GM03348 (cell line): ENCODE data around the gene CR1L.
"Not testable (repeated sequence)": the region's sequence is repeated elsewhere in the genome, so short reads cannot be mapped to it uniquely, and the experiment has no call there.

Experiments
- DNase-seq: peaks from one replicate; pipeline ENCODE4 v3.0.0; 2012; ENCODE audit warnings: low spot score

The CR1L gene

DNA sequence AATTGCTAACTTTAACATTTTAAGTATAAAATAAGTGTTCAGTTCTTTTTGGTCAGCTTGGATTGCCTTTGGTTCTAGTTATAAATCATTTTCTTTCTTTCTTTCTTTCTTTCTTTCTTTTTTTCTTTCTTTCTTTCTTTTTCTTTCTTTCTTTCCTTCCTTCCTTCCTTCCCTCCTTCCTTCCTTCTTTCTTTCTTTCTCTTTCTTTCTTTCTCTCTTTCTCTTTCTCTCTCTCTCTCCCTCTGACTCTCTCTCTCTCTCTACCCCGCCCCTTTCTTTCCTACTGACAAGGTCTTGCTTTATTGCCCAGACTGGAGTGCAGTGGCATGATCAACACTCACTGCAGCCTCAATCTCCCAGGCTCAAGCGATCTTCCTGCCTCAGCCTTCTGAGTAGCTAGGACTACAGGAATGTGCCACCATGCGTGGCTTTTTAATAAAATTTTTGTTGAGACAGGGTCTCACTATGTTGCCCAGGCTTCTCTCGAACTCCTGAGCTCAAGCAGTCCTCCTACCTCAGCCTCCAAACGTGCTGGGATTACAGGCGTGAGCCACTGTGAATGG, 38.0 kb downstream of the CR1L start:
- DNase-seq = not testable (repeated sequence)

DNA sequence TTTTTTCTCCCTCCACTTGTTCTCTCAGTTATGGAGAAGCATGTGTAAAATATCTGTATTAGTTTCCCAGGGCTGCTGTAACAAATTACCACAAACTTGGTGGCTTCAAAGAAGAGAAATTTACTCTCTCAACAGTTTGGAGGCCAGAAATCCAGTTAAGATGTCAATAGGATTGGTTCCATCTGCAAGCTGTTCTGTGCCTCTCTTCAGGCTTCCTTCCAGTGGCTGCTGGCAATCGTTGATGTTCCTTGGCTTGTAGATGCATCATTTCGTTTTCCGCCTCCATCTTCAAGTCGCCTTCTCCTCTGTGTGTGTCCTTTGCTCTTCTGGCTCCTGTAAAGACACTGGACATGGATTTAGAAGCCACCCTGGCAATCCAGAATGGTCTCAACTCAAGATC, 45.6 kb downstream of the CR1L start:
- not testable (repeated sequence) for DNase-seq

DNA sequence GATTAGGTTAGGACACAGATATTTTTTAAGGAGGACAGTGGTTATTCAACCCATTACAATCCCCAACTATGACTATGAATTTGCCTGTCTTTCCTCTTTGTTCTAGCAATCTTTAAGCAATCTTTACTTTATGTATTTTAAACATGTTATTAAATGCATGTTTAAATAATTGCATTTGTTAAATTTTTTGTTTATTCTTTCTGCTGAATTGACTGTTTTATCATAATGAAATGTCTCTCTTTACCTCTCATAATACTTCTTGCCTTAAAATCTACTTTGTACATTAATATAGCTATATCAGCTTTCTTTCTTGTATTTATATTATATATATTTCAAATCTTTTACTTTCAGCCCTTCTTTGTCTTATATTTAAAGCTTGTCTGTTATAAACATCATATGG, 46.1 kb downstream of the CR1L start:
- DNase-seq = no peak

DNA sequence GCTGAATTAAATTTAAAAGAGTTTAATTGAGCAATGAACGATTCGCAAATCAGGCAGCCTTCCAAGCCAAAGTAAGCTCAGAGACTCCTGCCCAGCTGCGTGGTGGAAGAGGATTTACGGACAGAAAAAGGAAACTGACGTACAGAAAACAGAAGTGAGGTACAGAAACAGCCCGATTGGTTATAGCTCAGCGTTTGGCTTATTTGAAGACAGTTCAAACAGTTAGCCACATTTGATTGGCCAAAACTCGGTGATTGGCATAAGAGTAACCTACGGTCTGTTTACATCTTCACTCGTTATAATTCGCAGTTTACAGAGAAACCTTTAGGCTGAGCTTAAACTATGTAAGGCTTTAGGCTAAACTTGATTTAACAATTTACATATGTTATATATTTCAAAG, 46.9 kb downstream of the CR1L start:
- no peak for DNase-seq

DNA sequence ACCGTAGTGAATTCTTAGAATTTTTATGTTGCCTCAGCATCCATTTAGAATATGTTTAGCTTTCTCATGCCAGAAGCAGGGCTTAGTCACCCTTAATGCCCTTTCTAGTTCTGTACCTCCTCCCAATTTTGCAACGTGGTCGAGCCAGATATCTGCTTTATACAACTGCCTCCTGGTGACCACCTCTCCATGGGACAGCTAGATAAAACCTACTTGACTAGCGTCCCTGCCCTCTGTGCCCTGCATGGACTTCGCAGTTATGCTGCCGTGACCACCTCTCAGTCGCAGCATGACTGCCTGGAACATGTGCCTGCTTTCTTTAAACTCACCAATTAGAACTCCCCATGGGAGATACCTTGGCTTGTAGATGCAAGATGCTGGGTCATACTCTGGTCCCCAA, 47.4 kb downstream of the CR1L start:
- DNase-seq = not testable (repeated sequence)

DNA sequence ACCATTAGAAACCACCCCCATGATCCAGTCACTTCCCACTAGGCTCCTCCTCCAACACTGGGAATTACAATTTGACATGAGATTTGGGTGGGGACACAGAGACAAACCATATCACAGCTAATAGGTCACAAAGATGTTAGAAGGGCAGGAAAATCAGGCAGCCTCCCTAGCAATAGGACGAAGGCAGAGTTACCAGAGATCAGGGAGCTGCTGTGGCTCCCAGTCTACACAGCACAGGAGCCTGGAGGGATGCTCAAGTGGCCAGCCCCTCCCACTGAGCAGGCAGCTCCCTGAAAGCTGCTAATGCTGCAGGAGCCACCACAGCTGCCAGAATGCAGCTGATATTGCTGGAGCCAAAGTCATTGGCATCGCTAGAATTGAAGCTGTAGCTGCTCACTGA, 51.0 kb downstream of the CR1L start:
- no peak for DNase-seq

DNA sequence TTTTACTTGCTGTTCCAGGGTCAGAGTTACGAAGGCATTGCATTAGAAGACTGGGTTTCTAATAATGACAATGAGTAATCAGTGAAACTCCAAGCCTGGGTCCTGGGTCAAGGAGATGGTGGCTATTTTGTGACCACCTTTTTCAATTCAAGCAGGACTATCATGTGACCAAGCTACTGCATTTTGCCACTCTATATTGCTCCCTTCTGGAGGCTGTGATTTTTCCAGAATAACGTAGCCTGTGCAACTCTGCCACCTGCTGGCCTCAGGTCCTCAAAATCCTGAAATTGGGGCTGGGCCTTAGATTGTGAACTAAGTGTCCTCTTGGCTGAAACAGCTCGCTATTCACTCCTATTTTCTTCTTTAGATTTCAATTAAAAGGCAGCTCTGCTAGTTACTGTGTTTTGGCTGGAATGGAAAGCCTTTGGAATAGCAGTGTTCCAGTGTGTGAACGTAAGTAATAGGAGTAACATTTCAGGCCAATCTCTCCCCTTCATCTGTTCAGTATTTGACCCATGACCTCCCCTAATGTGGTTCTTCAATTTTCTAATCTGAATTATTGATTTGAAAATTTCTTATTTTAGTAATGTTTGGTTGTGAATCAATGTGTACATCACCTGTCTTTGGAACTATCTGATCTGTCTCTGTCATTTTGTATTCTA, 54.0 kb downstream of the CR1L start:
- DNase-seq = peak; percentile 38

DNA sequence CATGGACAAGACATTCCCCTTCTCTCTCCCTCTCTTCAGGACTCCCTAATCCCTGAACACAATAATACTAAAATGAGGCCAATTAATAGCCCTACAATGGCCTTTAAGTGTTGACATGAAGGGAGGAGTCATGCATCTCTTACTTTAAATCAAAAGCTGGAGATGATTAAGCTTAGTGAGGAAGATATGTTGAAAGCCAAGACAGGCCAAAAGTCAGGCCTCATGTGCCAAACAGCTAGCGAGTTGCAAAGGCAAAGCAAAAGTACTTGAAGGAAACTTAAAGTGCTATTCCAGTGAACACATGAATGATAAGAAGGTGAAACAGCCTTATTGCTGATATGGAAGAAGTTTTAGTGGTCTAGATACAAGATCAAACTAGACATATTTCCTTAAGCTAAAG, 57.4 kb downstream of the CR1L start:
- DNase-seq = no peak

DNA sequence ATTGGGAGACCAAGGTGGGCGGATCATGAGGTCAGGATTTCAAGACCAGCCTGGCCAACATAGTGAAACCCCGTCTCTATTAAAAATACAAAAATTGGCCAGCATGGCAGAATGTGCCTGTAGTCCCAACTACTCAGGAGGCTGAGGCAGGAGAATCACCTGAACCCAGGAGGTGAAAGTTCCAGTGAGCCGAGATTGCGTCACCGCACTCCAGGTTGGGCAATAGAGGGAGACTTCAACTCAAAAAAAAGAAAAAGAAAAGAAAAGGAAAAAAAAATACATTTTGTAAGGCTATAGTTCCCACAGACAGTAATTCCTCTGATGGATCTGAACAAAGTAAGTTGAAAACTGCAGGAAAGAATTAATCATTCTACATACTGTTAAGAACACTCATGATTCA, 58.8 kb downstream of the CR1L start:
- DNase-seq = no peak

DNA sequence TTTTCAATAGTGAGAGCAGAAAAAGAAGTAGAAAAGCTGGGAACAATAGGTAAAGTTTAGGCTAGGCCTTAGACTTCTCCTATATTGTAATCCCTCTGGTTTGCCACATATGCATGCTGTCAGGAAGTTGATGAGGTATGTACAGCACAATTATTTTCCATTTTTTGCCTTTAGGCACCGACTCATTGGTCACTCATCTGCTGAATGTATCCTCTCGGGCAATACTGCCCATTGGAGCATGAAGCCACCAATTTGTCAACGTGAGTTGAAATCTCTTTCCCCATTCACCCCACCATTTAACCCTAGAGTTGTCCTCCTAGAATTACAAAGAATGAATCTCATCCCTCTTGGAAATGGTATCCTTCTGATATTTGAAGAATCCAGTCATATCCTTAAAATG, 63.1 kb downstream of the CR1L start:
- not testable (repeated sequence) for DNase-seq

DNA sequence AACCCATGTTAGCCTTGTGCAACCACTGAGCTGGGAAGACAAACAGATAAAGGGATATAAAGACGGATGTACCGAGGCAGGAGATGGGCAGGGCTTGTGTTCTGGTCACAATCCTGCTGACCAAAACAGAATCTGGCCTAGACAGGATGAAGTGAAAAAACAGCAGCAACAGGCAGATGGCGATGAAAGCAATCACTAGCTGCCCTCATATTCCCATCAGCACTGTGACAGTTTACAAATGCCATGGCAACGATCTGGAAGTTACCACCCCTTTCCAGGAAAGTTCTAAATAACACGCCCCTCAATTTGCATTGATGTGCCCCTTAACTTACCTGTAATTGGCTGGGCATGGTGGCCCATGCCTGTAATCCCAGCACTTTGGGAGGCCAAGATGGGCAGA, 66.4 kb downstream of the CR1L start:
- no peak for DNase-seq

DNA sequence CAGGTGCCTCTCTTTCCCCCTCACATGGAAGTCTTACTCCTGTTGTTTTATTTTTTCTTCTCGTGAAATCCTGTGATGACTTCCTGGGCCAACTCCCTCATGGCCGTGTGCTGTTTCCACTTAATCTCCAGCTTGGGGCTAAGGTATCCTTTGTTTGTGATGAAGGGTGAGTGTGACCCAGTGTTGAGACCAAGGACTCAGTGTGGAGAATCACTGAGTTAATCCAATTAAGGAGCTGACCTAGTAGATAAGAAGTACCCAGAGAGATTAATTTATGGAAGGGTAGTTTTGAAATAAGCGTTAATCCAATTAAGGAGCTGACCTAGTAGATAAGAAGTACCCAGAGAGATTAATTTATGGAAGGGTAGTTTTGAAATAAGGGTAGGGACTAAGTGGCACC, 67.8 kb downstream of the CR1L start:
- DNase-seq = not testable (repeated sequence)

DNA sequence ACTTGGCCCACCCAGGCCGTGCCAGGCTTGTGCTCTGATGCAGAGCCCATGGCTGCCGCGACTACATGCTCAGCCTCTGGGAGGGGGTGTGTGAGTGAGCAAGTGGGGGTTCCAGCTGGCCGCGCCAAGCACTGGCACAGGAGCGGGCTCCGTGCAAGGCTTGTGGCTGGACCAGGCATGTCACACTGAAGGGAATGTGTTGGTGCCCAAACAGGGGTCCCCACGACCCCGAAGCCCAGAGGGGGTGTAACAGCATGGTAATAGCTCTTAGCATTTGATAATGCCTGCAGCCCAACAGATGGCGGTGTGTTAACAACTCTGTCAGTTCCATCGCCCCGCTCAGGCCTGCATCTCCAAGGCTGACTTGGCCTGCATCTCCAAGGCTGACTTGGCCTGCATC, 68.6 kb downstream of the CR1L start:
- DNase-seq = no peak

DNA sequence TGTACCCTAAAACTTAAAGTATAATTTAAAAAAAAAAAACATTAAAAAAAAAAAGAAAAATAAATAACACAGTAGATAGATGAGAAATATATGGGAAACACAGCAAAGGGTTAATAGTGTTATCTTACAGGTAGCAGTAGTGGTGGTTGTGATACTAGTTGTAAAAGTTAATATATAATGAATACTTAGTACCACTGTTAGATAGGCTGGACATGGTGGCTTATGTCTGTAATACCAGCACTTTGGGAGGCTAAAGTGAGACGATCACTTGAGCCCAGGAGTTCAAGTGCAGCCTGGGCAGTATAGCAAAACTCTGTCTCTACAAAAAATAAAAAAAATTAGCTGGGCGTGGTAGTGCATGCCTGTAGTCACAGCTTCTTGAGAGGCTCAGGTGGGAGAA, 74.3 kb downstream of the CR1L start:
- no peak for DNase-seq

DNA sequence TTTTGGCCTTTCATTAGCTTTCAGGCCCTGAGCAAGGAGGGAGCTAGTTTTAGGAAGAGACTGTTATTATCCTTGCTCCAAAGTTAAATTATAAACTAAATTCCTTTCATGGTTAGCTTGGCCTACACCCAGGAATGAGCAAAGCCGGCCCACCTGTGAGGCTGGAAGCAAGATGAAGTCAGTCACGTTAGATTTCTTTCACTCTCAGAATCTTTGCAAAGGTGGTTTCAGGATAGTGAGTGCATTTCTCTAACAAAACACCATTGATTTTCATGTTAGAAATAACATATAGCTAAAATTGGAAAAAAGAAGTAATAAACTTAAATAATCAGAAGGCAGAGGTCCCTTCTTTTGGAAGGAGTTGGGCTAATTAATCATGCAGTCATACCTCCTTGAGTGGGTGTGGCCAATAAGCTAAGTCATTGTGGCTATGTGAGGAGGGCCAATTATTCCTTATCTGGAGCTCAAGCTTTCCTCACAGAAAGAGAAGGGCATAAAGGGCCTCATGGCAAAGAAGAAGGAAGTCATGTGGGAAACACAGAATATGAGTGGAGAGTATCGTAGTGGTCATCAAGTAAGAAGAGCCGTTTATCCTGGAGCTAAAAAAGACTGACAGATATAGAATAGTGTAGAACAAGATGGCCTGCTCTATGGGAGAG, 83.4 kb downstream of the CR1L start:
- not testable (repeated sequence) for DNase-seq

DNA sequence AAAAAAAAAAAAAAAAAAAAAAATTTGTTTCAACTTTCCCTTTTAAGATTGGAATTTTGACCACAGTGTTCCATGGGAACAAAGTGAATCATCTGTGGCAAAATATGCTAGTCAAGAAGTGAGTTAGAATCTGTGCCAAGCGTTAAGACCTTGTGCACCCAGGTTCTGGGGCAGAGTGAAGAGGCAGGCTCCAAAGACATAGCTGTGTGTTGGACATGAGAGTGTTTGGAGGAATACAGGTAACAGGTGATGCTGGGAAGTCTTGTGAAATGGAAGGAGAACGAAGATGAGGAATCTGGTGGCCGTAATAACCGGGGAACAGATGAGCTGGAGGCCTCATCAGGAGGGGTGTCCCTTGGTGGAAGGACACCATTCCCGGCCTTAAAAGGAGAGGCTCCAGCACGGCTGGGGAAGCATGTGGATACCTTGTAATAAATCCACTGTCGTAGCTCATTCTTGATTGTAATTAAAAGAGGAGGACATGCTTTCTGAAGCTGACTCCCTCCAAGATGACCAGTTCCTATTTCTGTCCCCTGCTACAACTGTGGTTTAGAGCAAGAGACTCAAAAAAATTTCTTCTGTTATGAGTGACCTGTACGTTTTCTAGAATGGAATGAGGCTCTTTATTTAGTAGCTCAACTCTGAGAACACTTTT, 92.7 kb downstream of the CR1L start:
- DNase-seq = not testable (repeated sequence)

DNA sequence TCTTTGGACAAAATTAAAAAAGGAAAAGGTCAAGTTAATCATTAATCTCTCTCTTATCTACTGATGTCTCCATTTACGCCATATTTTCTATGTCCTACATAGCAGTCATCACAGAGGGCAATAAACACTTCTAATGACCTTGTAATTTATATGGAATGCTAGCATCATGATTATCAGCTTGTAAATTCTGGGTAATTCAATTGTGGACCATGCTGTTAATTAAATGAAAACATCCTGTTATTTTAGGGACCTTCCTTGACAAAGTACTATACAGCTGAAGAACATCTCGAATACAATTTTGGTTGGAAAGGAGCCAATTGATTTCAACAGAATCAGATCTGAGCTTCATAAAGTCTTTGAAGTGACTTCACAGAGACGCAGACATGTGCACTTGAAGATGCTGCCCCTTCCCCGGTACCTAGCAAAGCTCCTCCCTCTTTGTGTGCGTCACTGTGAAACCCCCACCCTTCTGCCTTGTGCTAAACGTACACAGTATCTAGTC, 93.3 kb downstream of the CR1L start:
- not testable (repeated sequence) for DNase-seq

DNA sequence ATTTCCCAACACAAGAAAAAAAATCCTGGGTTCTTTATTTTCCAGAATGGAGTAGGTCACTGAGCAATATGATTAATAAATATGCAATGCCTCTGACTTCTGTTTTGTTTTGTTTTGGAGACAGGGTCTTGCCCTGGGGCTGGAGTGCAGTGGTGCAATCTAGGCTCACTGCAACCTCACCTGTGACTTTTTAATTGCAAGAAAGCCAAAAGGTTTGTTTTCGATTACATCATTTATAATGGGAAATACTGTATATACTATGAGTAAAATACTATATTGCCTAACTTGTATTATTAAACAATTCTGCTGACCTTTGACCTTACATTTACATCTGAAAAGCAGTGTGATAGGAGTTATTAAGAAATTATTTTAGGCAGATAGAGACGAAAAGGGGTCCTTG, 95.3 kb downstream of the CR1L start:
- DNase-seq = no peak

DNA sequence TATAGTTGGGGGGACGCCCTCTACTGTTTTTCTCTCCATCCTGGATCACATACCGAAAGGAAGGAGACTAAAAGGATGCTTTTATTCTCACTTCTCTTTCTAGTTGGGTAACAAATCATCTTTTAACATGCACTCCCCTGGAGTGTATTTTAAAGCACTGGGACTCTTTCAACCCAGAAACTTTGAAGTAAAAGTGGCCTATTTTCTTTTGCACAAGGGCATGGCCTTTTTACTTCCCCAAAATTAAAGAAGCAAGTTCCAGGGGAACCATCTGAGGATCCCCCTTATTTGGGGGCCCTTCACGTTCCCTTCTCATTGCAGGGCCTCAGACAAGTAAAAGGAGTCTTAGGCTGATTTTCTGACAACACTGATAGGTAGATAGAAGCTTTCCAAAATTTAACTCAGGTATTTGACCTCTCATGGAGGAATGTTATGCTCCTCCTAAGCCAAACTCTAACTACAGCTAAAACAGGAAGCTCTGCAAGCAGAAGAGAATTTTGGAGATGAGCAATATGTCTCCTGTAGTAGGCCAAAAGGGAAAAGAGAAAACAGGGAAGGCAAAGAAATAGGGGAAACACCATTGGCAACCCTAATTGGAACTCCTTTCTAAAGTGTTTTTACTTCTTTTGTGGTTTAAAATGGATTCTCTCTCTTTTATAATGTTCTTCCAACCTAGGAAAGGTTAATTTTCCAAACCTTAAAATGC, 98.1 kb downstream of the CR1L start:
- no peak for DNase-seq

DNA sequence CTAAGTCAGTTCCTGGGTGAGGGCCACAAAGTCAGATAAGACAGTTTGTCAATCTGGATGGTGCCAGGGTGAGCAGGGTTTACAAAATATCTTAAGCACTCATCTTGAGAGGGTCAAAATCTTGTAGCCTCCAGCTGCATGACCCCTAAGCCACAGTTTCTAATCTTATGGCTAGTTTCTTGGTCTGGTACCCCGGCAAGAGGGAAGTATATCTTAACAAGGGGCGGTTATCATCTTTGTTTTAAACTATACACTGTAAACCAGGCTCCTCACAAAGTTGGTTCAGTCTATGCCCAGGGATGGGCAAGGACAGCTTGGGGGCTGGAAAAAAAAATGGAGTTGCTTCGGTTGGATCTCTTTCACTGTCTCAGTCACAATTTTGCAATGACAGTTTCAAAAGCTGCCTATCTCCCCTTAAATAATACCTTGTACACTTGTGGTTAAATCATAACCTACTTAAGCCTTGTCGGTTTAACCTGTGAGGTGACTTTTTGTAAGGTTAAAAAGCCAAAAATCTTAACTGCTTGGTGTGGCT, 99.1 kb downstream of the CR1L start:
- DNase-seq = no peak

DNA sequence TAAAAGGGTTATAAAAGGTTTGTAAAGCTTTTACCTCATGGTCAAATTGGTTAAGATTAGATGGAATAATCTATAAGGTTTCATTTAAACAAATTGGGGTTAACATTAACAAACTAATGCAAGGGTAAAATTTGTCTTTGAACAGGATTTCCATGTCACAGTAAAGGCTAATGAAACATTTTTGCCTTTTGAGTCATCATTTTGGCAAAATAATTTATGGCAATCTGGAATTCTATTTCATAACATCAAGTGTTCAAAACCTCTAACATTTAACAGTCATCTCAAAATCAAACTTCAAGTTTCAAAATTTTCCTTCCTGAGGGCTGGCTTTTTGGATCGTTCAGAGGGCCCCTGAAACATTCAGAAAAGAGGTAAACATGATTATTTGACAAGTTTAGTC, 100.4 kb downstream of the CR1L start:
- DNase-seq = peak; percentile 20
